UCSD-AML1 (cell line): ENCODE results near the gene SERPINI1.

Experiments
- DNase-seq: peaks from one replicate; lab custom pipeline; 2025; ENCODE audit not compliant: unreplicated experiment; lab: John Stamatoyannopoulos, UW

Gene SERPINI1

DNA sequence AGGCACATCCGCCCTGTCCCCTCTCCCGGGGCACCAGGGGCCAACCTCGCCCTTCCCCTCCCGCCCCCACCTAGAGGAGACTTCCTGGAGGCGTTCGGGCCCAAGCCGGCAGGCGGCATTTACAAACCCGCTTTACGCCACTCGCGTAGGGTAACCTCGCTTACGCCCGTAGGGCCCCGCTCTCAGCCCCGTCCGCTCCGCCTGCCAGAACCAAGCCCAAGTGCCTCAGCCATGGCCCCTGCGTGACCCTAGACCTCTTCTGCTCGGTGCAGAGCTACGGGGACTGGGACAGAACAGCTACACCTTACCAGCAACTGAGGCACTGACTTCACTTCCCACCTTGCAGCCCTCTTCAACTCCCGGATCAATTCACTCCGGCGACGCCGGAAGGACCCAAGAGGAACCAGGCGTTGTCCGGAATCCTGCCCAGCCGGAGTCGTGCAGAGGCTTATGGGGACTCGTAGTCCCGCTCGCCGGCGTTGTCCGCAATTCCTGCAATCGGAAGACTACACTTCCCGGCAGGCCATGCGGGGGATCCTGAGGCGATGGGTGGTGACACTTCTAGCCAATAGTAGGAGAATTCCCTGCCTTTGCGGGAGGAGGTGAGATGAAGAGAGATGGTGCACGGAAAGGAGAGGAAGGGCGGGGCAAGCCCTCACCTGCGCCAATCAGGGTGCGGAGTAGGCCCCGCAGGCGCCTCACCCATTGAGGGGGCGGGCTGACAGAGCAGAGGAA, 856 bp upstream of the SERPINI1 start, which contains the start of gene PDCD10:
Gene PDCD10 (minus strand): TSS at position 395 of the 735 bp plus-strand sequence. CDS start 14,735 bp downstream, outside the sequence.
- peak; percentile 98 for DNase-seq

GRCh38 chr3:167736264-167736787, 805 bp downstream of the SERPINI1 start:
- DNase-seq: no peak

GRCh38 chr3:167736997-167737396, 1.5 kb downstream of the SERPINI1 start:
- DNase-seq: no peak

DNA sequence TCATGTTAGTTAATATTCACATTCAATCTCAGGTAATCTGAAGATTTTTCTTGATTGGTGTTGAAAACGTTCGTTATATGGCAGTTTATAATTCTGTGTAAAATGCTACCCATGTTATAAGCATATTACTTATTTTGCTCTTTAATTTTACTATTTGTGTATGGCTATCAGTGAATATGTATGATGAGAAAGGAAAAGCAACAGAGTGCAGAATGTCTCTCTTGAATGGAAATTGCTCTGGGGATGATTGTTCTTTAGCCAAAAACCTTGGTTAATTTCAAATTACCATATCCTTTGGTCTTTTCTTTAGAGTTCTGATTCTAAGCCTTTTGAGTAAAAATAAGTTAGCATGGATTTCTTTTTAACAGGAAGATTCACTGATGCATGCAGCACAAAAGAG, 2.5 kb downstream of the SERPINI1 start:
- no peak for DNase-seq

GRCh38 chr3:167739190-167739810, 3.8 kb downstream of the SERPINI1 start:
- DNase-seq: no peak

- DNase-seq: peak; percentile 33
Observed at GRCh38 chr3:167740961-167741587, 5.6 kb downstream of the SERPINI1 start.

GRCh38 chr3:167742338-167742737, 6.8 kb downstream of the SERPINI1 start:
- DNase-seq: no peak

DNA sequence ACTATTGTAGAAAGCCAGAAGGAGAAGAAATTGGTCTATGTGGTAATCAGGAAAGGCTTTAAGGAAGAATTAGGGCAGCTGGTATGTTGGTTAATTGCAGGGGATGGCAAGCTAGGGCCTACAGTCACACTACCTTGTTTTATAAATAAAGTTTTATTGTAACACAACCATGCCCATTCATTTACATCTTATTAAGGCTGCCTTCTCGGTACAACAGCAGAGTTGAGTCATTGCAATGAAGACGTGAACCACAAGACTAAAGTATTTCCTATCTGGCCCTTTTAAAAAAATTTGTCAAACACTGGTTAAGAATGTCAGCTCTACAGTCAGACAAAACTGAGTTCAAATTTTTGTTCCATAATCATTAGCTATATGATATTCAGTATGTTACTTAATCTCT, 8.3 kb downstream of the SERPINI1 start:
- no peak for DNase-seq

DNA sequence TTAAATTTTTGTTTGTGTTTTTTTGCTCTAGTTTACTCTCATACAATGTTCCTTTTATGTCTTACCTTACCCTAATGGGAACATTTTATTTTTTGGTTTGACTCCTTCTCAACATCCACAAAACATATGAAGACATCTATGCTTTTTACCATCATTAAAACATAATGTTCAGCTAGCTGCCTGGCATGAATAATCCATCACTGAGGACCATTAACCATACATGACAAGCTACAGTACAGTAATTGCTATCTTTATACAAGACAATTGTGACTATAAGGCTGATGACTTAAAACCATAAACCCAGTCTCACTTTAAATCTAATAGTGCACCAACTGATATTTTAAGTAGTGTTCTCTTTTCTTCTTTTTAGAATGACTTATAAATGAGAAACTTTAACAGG, 13.7 kb downstream of the SERPINI1 start:
- no peak for DNase-seq

- no peak for DNase-seq
Observed at GRCh38 chr3:167749728-167750127, 14.2 kb downstream of the SERPINI1 start.

- no peak for DNase-seq
Observed at GRCh38 chr3:167750272-167750971, 14.9 kb downstream of the SERPINI1 start.

GRCh38 chr3:167754049-167754448, 18.5 kb downstream of the SERPINI1 start:
- DNase-seq: no peak

GRCh38 chr3:167761302-167761701, 25.8 kb downstream of the SERPINI1 start:
- DNase-seq: no peak

DNA sequence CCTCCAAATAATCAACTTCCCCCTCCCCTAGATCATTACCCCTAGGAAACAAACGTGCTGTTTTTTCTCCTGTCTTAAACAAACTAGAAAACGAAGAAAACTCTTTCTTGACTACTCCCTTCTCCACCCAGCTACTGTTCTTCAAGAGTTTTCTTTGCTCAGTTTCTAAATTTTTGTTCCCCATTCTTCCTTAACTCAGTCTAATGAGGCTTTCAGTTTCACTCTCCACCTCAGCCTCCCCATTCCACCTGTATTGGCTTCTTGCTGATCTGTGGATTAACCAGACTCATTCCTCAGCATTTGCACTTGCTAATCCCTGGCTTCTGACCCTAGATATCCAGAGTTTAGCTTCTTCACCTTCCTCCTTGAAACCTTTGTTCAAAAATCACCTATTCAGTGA, 26.8 kb downstream of the SERPINI1 start:
- DNase-seq: no peak

GRCh38 chr3:167772992-167773391, 37.5 kb downstream of the SERPINI1 start:
- no peak for DNase-seq

DNA sequence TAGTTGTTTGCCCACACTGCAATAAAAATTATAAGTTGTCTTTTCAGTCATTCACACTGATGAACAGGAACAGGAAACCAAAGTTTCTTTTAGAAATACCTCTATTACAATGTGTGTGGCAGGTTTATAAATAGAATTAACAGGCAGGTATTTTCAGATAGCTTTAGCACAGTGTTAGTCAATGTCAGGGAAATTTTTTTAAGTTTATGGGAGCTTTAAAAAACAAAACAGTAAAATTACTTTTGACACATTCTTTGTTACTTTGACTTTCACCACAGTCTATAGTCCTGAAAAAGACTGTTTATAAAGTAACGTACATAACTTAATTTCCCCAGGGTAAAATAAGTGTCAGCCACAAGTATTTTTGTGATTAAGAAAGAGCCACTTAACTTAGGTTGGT, 38.1 kb downstream of the SERPINI1 start:
- no peak for DNase-seq

DNA sequence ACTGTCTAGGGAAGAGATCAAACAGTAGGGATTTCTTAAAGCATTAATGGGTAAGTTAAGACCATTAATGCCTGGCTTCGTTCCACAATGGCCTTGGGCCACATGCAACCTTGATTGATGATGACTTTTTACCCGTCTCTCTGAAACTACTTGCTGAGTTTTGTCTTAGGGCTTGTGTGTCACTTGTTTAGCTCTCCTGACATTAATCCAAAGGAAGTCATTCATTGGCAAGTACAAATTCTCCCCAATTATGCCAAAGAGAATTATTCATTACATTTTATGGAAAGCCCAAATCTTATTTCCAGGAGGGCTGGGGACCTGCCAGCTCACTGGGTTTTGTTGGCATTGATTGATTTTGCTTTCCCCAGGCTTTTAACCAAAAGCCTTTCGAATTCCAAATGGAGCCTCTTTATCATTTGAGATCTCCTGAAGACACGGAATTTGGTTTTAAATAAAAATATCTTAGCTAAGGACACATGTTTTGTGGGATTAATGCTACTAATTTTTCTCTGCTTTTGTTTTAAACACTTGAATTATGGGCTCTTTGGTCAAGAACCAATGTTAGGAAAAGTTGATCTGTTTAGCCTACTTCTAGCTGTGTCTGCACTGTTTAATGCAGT, 40.7 kb downstream of the SERPINI1 start:
- DNase-seq: no peak

GRCh38 chr3:167777356-167777755, 41.8 kb downstream of the SERPINI1 start:
- no peak for DNase-seq

- DNase-seq: no peak
Observed at GRCh38 chr3:167780214-167780883, 44.8 kb downstream of the SERPINI1 start.

DNA sequence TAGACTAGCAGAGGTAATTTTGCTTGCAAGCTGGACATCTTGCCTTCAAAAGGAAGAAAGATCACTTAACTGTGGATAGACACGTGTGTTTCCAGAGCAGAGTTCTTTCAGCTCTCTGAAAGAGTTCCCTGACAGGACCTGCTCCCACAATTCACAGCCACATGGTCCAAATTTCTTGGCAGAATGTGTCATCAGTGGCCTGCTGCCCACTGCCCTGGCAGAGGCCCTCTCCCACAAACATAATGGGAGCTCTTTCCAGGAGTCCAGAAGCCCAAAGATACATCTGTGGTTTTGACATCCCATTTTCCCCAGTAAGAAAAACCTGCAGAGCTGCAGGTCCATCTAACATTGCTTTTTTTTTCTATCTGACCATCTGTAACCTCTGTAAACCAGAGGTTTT, 48.3 kb downstream of the SERPINI1 start:
- no peak for DNase-seq
